ENCODE data around the gene EVX2.

Gene EVX2

GRCh38 chr2:176085120-176085788 lies 1.5 kb upstream of the EVX2 start:
- TF ChIP-seq MAX (IDR thresholded peaks at IDR 0.05; ENCODE audit: low read depth, low read length): no peak
- TF ChIP-seq, protein P1, sequence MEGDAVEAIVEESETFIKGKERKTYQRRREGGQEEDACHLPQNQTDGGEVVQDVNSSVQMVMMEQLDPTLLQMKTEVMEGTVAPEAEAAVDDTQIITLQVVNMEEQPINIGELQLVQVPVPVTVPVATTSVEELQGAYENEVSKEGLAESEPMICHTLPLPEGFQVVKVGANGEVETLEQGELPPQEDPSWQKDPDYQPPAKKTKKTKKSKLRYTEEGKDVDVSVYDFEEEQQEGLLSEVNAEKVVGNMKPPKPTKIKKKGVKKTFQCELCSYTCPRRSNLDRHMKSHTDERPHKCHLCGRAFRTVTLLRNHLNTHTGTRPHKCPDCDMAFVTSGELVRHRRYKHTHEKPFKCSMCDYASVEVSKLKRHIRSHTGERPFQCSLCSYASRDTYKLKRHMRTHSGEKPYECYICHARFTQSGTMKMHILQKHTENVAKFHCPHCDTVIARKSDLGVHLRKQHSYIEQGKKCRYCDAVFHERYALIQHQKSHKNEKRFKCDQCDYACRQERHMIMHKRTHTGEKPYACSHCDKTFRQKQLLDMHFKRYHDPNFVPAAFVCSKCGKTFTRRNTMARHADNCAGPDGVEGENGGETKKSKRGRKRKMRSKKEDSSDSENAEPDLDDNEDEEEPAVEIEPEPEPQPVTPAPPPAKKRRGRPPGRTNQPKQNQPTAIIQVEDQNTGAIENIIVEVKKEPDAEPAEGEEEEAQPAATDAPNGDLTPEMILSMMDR (IDR thresholded peaks at IDR 0.05; ENCODE audit: low read depth, low read length): no peak
- TF ChIP-seq POLR2A (IDR thresholded peaks at IDR 0.05; ENCODE audit: extremely low read depth, insufficient read length): no peak
- TF ChIP-seq MYC (IDR thresholded peaks at IDR 0.05; ENCODE audit: low read depth, low read length): no peak
- H3K4me3 ChIP-seq (ENCODE audit: low read depth, low read length): peak overlapping the region; percentile 42
- no peak for DNase-seq (ENCODE audit: low read depth)

GRCh38 chr2:176084611-176085119 lies 903 bp upstream of the EVX2 start:
- TF ChIP-seq MAX (IDR thresholded peaks at IDR 0.05; ENCODE audit: low read depth, low read length): no peak
- TF ChIP-seq MYC (IDR thresholded peaks at IDR 0.05; ENCODE audit: low read depth, low read length): no peak
- peak overlapping the region; percentile 42 for H3K4me3 ChIP-seq (ENCODE audit: low read depth, low read length)
- DNase-seq (ENCODE audit: low read depth): no peak

- no peak overlapping the region for H3K4me3 ChIP-seq (ENCODE audit: low read depth, low read length)
- TF ChIP-seq MAX (IDR thresholded peaks at IDR 0.05; ENCODE audit: low read depth, low read length) (no peak), MYC (IDR thresholded peaks at IDR 0.05; ENCODE audit: low read depth, low read length) (no peak), POLR2A (IDR thresholded peaks at IDR 0.05; ENCODE audit: extremely low read depth, insufficient read length) (no peak)
- TF ChIP-seq, protein P1 (IDR thresholded peaks at IDR 0.05; ENCODE audit: low read depth, low read length): no peak
- DNase-seq (ENCODE audit: low read depth): no peak
Measured at GRCh38 chr2:176082824-176083751, 674 bp downstream of the EVX2 start.

GRCh38 chr2:176082525-176082823 lies 1.3 kb downstream of the EVX2 start:
- no peak overlapping the region for H3K4me3 ChIP-seq (ENCODE audit: low read depth, low read length)
- no peak for TF ChIP-seq MAX (IDR thresholded peaks at IDR 0.05; ENCODE audit: low read depth, low read length)
- no peak for TF ChIP-seq POLR2A (IDR thresholded peaks at IDR 0.05; ENCODE audit: extremely low read depth, insufficient read length)
- TF ChIP-seq, protein P1 (IDR thresholded peaks at IDR 0.05; ENCODE audit: low read depth, low read length): no peak
- TF ChIP-seq MYC (IDR thresholded peaks at IDR 0.05; ENCODE audit: low read depth, low read length): no peak

DNA sequence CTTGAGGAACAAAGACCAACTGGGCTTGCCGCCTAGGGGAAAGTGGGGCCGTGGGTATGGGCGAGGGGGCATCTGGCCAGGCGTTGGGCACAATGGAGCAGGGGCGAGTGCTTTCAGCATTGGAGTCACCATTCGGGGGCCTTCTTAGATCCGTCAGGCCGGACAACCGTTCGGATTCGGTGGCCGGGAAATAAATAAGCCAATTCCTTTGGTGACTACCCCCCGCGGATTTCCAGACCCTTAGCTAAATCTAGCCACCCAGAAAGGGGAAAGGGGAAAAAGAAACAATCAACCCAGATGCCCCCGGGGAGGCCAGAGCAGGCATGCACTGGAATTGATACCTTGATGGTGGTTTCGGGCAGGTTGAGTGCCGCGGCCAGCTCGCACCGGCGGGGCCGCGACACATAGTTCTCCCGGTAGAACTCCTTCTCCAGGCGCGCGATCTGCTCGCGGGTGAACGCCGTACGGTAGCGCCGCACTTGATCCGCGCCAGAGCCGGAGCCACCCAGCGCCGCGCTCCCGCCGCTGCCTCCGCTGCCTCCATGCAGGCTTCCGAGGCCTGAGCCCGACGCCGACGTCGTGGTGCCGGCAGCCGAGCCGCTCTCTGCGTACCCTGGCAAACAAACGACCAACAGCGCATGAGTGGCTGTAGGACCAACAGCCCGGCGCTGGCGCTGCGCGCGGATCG lies 1.8 kb downstream of the EVX2 start:
- no peak overlapping the region for H3K4me3 ChIP-seq (ENCODE audit: low read depth, low read length)
- no peak for DNase-seq (ENCODE audit: low read depth)
- TF ChIP-seq POLR2A (IDR thresholded peaks at IDR 0.05; ENCODE audit: extremely low read depth, insufficient read length) (no peak), MAX (IDR thresholded peaks at IDR 0.05; ENCODE audit: low read depth, low read length) (no peak), MYC (IDR thresholded peaks at IDR 0.05; ENCODE audit: low read depth, low read length) (no peak)
- TF ChIP-seq, protein P1 (IDR thresholded peaks at IDR 0.05; ENCODE audit: low read depth, low read length): no peak

More at GRCh38 chr2:176082525-176082823, 1.3 kb downstream of the EVX2 start:
- no peak for DNase-seq (ENCODE audit: low read depth)
